K562 (cell line): ENCODE results near the gene TMEM217. TPM values are rescaled to one million over a fixed set of nuclear protein-coding genes. Genes with fewer than 3 reads are reported as not detected.

Experiments
- FOXJ2 ChIP-seq: fragments of 200-800 bp; sonication (Bioruptor generic); IDR thresholded peaks from 2 replicates; pipeline ENCODE4 v1.6.1; 2016; ENCODE audit warnings: missing genetic modification characterization, missing compliant biosample characterization
- GTF2E2 ChIP-seq: fragments of 200-800 bp; sonication (Bioruptor generic); IDR thresholded peaks from 2 replicates; pipeline ENCODE4 v1.6.1; 2016; ENCODE audit warnings: missing genetic modification characterization, missing compliant biosample characterization
- MTF1 ChIP-seq: fragments of 250-450 bp; sonication (Bioruptor Pico); IDR thresholded peaks from 2 replicates; pipeline ENCODE4 v1.9.0; 2021; ENCODE audit warnings: moderate library complexity, mild to moderate bottlenecking, inconsistent platforms, borderline replicate concordance
- PYGO2 ChIP-seq: fragments of 450-650 bp; IDR thresholded peaks from 2 replicates; pipeline ENCODE4 v1.6.1; 2016; ENCODE audit warnings: mild to moderate bottlenecking, missing genetic modification characterization, moderate library complexity, missing compliant biosample characterization
- SOX6 ChIP-seq: fragments of 450-650 bp; IDR thresholded peaks from 2 replicates; pipeline ENCODE4 v1.6.1; 2014; ENCODE audit warnings: mild to moderate bottlenecking
- ZNF224 ChIP-seq: sonication (generic); formaldehyde crosslinking; IDR thresholded peaks from 2 replicates; pipeline ENCODE4 v1.8.0; 2022; ENCODE audit warnings: mild to moderate bottlenecking, missing genetic modification reagents
- polyA plus RNA-seq, 8 experiments: library from polyadenylated mRNA; depleted of rRNA in 4 of 8; stranded (reverse) in 5 of 8; unstranded in 3 of 8; fragments of >200 nt; fragmentation: Nextera tagmentation in 2 of 8; fragmentation: Illumina TruSeq in 1 of 8; extraction: Ambion mirVana in 2 of 8; extraction: Trizol in 1 of 8; gene quantifications; 2 replicates each; pipeline versions ENCODE4 v1.2.1 to v1.2.3, GENCODE V29; 2011 to 2014; ENCODE audit warnings: inconsistent platforms in 1 of 8, missing spikeins in 1 of 8
- total RNA-seq, 7 experiments: library from RNA; depleted of rRNA in 6 of 7; stranded (reverse); fragments of >200 nt in 6 of 7; fragmentation: Illumina TruSeq in 2 of 7; extraction: Trizol in 2 of 7; gene quantifications; 2 replicates each; pipeline versions ENCODE4 v1.2.1 to v1.2.3, GENCODE V29; 2011 to 2021; ENCODE audit warnings: low replicate concordance in 1 of 7
- TF ChIP-seq, protein P1 (sequence below): IDR thresholded peaks from 2 replicates; pipeline ENCODE4 v1.6.1; 2011; ENCODE audit warnings: borderline replicate concordance, low read depth, mild to moderate bottlenecking, moderate library complexity, low read length; ENCODE audit not compliant: insufficient read depth, poor library complexity, severe bottlenecking
- TF ChIP-seq, protein P2 (sequence below): fragments of 200-800 bp; sonication (Bioruptor generic); IDR thresholded peaks from 2 replicates; pipeline ENCODE4 v1.6.1; 2016; ENCODE audit warnings: missing genetic modification characterization, missing compliant biosample characterization

TMEM217 gene
- total and polyA plus RNA-seq, 9 of the 15 experiments (the other 6 are each of a cell fraction or from before 2014, with no cell fraction given): 1.3 to 8.0 (median 1.9) TPM

DNA sequence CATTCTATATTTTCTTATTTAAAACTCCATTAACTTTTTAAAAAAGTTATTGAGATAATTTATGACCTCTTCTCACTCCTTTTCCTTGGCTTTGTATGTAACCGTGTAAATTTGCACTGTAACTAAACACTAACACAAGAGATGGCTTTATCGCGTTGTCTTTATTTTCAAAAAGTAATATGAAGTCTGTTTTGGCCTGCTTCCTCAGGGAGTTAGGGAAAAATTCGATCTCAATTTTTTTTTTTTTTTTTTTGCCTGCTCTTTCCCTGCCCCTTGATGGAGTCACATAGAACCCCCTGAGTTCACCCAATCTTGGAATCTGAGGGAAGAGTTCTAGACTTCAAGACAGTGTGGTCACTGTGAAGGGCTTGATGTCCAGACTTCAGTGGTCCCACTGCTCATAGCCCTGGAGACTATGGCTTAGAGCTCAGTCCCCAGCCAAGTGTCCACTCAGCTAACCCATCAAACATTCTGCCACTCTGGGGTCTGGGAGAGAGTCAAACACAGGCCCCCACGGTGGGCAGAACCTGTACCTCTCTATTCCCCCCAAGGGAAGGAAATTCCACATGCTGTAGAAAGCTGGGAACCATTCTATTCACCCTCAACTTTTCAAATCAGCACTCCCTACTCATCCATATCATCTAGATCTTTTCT lies 16.0 kb downstream of the TMEM217 start (continued):
- TF ChIP-seq PYGO2 (tag): peak; percentile 38; the same call in 1 of the 2 replicates
- TF ChIP-seq MTF1 (CRISPR knock-in tag): no peak
- 0 out of 2 replicates have a peak, but pooled peaks have one; percentile 23 for TF ChIP-seq FOXJ2 (tag)
- no peak for TF ChIP-seq ZNF224 (CRISPR knock-in tag)
- no peak for TF ChIP-seq SOX6
- no peak for TF ChIP-seq GTF2E2 (tag)
- TF ChIP-seq, protein P1, sequence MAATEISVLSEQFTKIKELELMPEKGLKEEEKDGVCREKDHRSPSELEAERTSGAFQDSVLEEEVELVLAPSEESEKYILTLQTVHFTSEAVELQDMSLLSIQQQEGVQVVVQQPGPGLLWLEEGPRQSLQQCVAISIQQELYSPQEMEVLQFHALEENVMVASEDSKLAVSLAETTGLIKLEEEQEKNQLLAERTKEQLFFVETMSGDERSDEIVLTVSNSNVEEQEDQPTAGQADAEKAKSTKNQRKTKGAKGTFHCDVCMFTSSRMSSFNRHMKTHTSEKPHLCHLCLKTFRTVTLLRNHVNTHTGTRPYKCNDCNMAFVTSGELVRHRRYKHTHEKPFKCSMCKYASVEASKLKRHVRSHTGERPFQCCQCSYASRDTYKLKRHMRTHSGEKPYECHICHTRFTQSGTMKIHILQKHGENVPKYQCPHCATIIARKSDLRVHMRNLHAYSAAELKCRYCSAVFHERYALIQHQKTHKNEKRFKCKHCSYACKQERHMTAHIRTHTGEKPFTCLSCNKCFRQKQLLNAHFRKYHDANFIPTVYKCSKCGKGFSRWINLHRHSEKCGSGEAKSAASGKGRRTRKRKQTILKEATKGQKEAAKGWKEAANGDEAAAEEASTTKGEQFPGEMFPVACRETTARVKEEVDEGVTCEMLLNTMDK: no peak
- TF ChIP-seq, protein P2, sequence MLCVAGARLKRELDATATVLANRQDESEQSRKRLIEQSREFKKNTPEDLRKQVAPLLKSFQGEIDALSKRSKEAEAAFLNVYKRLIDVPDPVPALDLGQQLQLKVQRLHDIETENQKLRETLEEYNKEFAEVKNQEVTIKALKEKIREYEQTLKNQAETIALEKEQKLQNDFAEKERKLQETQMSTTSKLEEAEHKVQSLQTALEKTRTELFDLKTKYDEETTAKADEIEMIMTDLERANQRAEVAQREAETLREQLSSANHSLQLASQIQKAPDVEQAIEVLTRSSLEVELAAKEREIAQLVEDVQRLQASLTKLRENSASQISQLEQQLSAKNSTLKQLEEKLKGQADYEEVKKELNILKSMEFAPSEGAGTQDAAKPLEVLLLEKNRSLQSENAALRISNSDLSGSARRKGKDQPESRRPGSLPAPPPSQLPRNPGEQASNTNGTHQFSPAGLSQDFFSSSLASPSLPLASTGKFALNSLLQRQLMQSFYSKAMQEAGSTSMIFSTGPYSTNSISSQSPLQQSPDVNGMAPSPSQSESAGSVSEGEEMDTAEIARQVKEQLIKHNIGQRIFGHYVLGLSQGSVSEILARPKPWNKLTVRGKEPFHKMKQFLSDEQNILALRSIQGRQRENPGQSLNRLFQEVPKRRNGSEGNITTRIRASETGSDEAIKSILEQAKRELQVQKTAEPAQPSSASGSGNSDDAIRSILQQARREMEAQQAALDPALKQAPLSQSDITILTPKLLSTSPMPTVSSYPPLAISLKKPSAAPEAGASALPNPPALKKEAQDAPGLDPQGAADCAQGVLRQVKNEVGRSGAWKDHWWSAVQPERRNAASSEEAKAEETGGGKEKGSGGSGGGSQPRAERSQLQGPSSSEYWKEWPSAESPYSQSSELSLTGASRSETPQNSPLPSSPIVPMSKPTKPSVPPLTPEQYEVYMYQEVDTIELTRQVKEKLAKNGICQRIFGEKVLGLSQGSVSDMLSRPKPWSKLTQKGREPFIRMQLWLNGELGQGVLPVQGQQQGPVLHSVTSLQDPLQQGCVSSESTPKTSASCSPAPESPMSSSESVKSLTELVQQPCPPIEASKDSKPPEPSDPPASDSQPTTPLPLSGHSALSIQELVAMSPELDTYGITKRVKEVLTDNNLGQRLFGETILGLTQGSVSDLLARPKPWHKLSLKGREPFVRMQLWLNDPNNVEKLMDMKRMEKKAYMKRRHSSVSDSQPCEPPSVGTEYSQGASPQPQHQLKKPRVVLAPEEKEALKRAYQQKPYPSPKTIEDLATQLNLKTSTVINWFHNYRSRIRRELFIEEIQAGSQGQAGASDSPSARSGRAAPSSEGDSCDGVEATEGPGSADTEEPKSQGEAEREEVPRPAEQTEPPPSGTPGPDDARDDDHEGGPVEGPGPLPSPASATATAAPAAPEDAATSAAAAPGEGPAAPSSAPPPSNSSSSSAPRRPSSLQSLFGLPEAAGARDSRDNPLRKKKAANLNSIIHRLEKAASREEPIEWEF (CRISPR knock-in tag): no peak
